Right lobe of liver (tissue), 4 donors: ENCODE measurements around the gene OR5L1.

ENCODE experiments used
- POLR2A ChIP-seq: fragments of 450-650 bp; IDR thresholded peaks from one replicate; pipeline ENCODE4 v1.6.1; 2017; ENCODE audit warnings: antibody characterized with exemption, mild to moderate bottlenecking
- TF ChIP-seq, protein P1 (sequence below), 4 donors: fragments of 200-600 bp in 3 of 4; fragments of 450-650 bp in 1 of 4; IDR thresholded peaks; one replicate each; pipeline versions ENCODE4 v1.5.1 to v1.8.0; 2016 to 2022; ENCODE audit warnings: antibody characterized with exemption in 4 of 4, mild to moderate bottlenecking in 2 of 4
- donor health status: DM: no; HTN: no; CAD: no.
- donor health status: DM: no; HTN: no; CAD: no.
- donor health status: DM: no; HTN: yes; CAD: no.

DNA sequence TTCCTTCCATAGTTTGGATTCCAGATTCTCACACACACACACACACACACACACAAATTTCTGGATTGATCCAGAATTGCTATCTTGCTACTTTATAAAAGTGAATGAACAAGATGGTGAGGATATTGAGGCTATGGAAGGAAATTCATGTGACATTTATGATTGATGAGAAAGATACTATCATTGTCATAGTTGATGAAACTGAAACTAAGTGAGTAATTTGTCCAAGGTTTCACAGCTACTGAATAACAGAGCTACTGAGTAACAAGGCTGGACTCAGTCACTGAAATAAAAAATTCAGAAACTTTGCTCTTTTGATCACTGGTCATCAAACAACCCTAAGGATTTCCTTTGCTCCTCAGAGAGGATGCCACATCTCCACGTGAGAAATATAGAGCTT, 43.5 kb downstream of the OR5L1 start:
- TF ChIP-seq, protein P1, sequence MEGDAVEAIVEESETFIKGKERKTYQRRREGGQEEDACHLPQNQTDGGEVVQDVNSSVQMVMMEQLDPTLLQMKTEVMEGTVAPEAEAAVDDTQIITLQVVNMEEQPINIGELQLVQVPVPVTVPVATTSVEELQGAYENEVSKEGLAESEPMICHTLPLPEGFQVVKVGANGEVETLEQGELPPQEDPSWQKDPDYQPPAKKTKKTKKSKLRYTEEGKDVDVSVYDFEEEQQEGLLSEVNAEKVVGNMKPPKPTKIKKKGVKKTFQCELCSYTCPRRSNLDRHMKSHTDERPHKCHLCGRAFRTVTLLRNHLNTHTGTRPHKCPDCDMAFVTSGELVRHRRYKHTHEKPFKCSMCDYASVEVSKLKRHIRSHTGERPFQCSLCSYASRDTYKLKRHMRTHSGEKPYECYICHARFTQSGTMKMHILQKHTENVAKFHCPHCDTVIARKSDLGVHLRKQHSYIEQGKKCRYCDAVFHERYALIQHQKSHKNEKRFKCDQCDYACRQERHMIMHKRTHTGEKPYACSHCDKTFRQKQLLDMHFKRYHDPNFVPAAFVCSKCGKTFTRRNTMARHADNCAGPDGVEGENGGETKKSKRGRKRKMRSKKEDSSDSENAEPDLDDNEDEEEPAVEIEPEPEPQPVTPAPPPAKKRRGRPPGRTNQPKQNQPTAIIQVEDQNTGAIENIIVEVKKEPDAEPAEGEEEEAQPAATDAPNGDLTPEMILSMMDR (IDR thresholded peaks at IDR 0.05), result no peak
- TF ChIP-seq POLR2A, result no peak
